Neural cell (in vitro differentiated cells): Measurements from ENCODE around the gene USP46.

Experiments used
- EP300 ChIP-seq: fragments of 450-650 bp; conservative IDR thresholded peaks from 2 replicates; pipeline ENCODE4 v1.6.1; 2014; ENCODE audit warnings: antibody characterized with exemption, mild to moderate bottlenecking, moderate library complexity; ENCODE audit not compliant: poor library complexity, severe bottlenecking
- EZH2 ChIP-seq: fragments of 200-600, 300-800 bp; shearing (Covaris generic), sonication (generic); IDR thresholded peaks from 2 replicates; pipeline ENCODE4 v1.6.1; 2014; ENCODE audit warnings: antibody characterized with exemption, low read length, borderline replicate concordance, mild to moderate bottlenecking; ENCODE audit not compliant: insufficient read depth, poor library complexity, severe bottlenecking
- POLR2AphosphoS5 ChIP-seq: IDR thresholded peaks from 2 replicates; pipeline ENCODE4 v1.6.1; 2012
- RAD21 ChIP-seq: fragments of 450-650 bp; conservative IDR thresholded peaks from 2 replicates; pipeline ENCODE4 v1.6.1; 2014; ENCODE audit warnings: antibody characterized with exemption, mild to moderate bottlenecking, moderate library complexity
- TAF1 ChIP-seq: IDR thresholded peaks from 2 replicates; pipeline ENCODE4 v1.6.1; 2012; ENCODE audit warnings: low read depth
- TF ChIP-seq, protein P1 (sequence below): fragments of 450-650 bp; IDR thresholded peaks from 2 replicates; pipeline ENCODE4 v1.5.1; 2014; ENCODE audit warnings: antibody characterized with exemption, mild to moderate bottlenecking, moderate library complexity; ENCODE audit not compliant: poor library complexity, severe bottlenecking
- TF ChIP-seq, protein P2 (sequence below): IDR thresholded peaks from 2 replicates; pipeline ENCODE4 v1.6.1; 2012; ENCODE audit warnings: borderline replicate concordance

DNA sequence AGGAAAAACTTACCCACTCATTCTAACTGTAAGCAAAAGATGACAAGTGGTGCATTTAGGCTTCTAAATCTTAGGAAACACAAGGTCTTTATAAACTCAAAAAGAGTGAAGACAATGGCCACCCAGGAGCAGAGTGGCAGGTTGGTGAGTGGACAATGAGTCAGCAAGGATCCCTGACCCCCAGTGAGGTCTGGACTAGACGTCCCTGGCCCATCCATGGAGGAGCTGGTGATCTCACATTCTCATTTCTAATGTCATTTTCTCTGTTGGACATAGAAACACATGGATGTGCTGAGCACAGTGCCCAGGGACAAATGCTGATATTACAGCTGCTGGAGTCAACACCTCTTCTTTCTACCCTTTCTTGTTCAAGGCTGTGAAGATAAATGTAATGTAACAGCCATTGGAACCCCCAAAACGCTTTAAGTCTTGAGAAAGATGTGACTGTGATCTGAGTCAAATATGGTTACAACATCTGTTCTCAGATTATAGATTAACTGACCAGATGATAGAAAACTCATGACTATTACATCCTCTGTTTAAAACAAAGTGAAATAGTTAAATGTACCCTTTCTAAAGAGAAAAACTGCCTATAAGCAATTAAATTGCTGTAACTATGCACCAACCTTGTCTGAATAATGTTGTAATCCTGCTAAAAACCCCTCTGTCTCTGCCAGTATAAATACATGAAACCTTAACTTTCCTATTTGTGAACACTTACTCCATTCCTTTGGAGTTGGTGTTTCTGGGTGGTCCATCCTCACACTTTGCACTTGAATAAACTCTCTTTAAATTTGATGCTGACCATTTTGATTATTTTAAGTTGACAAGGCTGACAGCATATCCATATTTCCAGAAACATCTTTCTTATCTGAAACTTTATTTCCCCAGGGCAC is 92.7 kb downstream of the USP46 start:
- TF ChIP-seq EP300: no peak
- TF ChIP-seq, protein P1, sequence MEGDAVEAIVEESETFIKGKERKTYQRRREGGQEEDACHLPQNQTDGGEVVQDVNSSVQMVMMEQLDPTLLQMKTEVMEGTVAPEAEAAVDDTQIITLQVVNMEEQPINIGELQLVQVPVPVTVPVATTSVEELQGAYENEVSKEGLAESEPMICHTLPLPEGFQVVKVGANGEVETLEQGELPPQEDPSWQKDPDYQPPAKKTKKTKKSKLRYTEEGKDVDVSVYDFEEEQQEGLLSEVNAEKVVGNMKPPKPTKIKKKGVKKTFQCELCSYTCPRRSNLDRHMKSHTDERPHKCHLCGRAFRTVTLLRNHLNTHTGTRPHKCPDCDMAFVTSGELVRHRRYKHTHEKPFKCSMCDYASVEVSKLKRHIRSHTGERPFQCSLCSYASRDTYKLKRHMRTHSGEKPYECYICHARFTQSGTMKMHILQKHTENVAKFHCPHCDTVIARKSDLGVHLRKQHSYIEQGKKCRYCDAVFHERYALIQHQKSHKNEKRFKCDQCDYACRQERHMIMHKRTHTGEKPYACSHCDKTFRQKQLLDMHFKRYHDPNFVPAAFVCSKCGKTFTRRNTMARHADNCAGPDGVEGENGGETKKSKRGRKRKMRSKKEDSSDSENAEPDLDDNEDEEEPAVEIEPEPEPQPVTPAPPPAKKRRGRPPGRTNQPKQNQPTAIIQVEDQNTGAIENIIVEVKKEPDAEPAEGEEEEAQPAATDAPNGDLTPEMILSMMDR: no peak
- TF ChIP-seq RAD21: no peak
- TF ChIP-seq, protein P2, sequence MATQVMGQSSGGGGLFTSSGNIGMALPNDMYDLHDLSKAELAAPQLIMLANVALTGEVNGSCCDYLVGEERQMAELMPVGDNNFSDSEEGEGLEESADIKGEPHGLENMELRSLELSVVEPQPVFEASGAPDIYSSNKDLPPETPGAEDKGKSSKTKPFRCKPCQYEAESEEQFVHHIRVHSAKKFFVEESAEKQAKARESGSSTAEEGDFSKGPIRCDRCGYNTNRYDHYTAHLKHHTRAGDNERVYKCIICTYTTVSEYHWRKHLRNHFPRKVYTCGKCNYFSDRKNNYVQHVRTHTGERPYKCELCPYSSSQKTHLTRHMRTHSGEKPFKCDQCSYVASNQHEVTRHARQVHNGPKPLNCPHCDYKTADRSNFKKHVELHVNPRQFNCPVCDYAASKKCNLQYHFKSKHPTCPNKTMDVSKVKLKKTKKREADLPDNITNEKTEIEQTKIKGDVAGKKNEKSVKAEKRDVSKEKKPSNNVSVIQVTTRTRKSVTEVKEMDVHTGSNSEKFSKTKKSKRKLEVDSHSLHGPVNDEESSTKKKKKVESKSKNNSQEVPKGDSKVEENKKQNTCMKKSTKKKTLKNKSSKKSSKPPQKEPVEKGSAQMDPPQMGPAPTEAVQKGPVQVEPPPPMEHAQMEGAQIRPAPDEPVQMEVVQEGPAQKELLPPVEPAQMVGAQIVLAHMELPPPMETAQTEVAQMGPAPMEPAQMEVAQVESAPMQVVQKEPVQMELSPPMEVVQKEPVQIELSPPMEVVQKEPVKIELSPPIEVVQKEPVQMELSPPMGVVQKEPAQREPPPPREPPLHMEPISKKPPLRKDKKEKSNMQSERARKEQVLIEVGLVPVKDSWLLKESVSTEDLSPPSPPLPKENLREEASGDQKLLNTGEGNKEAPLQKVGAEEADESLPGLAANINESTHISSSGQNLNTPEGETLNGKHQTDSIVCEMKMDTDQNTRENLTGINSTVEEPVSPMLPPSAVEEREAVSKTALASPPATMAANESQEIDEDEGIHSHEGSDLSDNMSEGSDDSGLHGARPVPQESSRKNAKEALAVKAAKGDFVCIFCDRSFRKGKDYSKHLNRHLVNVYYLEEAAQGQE: no peak
- no peak for TF ChIP-seq EZH2
- no peak for TF ChIP-seq POLR2AphosphoS5
- no peak for TF ChIP-seq TAF1
